ENCODE results near the gene SLC35F4.
"Not testable (repeated sequence)": the region's sequence is repeated elsewhere in the genome, so short reads cannot be mapped to it uniquely, and the experiment has no call there.

SLC35F4 gene

DNA sequence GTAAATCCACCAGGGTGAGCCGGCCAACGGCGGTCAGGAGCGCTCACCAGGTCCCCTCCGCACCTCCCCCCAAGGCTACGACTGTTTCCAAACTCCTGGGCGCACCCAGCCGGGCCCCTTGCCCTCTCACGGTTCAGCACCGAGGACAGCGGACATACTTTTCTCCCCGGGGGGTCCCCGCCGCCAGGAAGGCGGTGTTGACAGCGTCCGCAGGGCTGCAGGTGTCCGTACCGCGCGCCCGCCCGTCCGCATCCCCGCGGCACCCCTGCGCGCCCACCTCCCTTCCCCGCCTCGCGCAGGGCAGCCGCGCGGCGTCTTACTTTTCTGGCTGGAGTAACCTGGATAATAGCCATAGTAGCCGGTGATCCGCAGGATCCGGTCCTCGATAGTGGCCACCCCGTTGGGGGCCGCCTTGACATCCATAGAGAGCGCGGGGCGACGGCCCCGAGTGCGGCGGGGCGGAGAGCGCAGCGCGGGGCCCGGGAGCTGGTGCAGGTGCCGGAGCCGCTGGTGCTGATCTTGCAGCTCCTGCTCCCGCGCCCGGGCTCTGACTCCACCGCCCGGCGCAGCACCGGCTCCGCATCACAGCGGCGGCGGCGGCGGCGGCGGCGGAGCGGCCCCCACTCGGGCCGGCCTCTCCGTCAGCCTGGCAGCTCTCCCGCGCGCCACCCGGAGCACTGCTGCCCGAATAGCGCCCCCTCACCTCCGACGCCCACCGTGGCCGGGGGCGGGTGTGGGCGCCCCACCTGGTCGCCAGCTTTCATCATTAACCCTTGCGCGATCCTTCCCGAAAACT lies at the start of gene SLC35F4:
Gene SLC35F4 (minus strand): TSS at position 690 of the 796 bp plus-strand sequence.
- DNase-seq, result no peak

DNA sequence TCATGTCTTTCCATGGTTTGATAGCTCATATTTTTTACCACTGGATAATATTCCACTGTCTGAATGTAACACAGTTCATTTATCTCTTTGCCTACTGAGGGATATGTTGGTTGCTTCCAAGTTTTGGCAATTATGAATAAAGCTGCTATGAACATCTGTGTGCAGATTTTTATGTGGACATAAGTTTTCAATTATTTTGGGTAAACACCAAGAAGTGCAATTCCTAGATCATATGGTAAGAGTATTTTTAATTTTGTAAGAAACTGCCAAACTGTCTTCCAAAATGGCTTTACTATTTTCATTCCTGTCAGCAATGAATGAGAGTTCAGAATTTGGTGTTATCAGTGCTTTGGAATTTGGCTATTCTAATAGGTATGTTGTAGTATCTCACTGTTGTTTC lies 43.7 kb upstream of the SLC35F4 start:
- no peak for DNase-seq

DNA sequence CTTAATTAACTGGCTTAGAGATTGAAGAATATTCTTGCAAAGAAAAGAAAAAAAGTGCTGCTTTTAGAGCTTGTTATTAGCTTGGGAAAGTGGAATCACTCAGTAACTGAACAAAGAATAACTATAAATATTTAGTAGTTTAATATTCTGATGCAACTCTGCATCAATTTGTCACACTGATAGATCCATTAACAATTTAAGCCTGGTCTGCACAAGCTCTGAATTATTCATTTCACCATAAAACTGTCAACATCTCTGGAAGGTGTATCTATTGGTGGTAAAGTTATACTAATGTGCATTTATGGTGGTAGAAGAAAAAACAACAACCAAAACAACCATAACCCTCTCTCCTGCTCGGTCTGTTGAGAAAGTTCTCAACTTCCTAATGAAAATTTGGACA lies 38.1 kb upstream of the SLC35F4 start:
- no peak for DNase-seq

DNA sequence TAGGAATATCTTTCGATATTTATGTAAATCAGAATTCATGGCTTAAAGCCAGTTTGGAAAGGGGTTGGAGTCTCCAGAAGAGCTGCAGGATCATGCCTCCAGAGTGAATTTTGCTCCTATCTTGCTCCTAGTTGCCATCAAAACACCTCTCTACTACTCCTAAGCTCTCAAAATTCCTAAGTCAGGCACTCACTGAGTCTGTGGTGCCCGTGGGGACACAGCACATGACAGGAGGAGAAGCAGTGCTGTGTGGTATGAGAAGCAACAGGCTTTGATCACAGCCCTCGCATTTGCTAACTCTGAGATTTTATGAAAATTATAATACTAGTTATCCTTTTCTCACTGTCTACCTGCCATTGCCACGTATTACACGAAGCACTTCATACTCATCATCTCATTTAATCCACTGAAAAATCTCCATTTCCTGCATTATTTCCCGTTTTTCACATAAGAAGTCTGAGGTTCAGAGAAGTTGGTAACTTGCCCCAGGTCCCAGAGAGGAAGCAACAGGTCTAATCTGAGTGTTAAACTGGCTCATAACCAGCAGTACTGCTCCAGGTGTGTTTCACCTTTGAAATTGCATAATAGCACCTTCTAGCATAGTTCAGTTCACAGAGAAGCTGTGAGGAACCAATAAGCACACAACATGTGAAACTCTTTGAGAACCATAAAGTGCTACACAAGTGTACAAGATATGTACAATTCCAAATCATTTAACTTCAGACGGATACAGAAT lies 33.1 kb upstream of the SLC35F4 start:
- no peak for DNase-seq

DNA sequence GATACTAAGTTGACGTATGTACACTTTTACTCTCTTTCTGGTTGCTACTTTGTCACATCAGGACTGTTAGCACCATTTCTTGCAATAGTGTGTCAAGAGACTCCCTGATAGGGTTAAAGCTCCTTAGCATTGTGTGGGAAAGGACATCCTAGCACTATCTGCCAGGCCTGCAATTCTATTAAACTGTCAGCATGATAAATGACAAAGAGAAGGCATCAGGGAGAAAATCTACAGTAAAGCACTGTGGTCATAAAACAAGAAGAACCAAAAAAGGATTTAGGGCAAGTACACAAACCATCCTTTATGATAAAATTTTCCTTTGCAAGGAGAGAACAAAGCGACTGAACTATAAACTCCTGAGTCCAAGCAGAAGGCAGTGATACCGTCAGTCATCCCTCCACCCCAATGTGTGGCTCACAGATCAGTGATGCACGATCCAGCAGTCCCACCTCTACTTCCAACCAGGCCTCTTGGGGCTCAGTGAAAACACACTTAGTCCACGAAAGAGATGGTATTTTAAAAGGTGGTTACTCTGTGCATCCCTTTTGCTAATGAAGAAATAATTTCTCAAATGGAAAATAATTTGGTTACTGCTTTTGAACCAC lies 31.4 kb upstream of the SLC35F4 start:
- DNase-seq, result no peak

DNA sequence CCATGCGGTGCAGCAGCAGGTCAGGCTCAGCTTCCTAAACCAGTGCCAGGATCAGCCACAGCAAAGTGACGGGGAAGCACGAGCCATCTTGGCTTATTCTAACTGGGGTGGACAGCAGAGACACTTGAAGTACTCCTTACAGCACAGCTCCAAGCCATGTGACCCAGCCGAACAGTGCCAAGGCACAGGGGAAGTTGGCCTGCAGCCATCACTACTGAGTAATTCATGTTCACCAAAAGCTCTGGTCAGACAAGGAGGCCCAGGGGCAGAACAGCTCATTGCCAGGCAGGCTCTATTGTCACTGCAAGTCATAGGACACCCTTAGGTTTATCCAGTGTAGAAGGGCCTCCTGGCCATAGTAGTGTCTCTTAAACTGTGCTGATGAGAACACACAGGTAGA lies 23.4 kb upstream of the SLC35F4 start:
- DNase-seq, result no peak

DNA sequence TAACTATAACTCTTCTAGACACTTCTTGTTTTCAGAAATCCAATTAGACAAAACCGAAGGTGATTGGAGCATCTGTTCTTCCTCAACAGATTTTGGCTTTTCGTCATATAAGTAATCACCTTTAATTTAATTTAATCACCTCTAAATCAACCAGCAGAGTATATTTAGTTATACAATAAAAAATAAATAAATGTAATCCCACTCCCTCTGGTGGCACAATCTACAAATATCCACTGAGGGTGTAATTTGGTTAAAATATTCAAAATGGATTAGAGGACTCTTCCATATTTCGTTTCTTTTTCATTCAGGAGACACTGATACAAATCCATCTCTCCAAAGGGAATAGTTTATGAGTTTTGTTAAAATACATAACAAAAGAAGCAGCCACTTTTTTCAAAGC lies 18.3 kb upstream of the SLC35F4 start:
- no peak for DNase-seq

DNA sequence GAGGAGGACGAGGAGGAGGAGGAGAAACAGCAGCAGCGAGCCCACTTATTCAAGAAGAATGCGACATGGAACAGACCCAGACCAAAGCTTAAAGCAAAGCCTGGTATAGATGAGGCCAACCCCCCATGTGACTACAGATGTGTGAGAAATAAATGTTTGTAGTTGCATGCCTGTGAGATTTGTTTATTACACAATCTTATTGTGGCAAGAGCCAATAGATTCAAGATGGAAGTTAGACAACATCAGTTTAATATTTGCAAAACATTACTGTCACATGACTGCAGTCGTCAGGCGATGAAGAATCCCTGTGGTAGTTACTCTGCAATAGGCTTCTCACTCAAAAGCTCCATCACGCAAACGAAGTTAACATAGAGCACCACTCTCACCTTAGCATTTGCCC lies 17.2 kb upstream of the SLC35F4 start:
- DNase-seq, result no peak

DNA sequence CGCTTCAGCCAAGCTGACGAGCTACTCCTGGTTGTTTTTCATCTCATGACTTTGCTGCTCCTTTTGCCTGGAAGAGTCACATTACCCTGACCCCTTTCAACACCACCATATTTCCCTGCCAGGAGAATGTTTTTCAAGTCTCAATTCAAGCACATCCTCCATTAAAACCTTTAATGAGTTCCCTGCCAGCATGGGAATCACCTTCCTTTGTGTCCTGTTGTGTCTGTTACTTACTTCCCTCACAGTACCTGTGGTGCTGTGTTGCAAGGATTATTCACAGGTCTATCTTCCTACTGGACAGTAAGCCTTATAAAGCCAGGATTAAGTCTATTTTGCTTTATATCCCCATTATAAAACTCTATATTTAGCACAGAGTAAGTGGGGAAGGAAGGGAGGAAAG lies 13.6 kb upstream of the SLC35F4 start:
- DNase-seq, result no peak

DNA sequence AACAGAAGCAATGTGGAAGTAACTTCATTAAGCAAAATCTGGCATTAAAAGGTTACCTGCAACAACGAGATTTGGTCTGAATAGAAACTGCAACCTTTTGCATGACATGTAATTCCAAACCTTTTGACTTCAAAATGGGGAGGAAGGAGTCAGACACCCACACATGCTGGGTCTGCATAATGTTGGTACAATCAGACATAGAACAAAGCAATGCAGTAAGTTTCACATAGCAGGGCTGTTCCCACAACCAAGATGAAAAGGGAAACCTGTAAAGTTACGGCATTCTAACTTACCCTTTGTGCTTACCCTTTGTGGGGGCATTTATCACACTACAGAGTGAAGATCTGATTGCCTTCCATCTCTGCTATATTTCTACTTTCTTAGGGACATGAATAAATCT lies 10.1 kb upstream of the SLC35F4 start:
- DNase-seq, result no peak

DNA sequence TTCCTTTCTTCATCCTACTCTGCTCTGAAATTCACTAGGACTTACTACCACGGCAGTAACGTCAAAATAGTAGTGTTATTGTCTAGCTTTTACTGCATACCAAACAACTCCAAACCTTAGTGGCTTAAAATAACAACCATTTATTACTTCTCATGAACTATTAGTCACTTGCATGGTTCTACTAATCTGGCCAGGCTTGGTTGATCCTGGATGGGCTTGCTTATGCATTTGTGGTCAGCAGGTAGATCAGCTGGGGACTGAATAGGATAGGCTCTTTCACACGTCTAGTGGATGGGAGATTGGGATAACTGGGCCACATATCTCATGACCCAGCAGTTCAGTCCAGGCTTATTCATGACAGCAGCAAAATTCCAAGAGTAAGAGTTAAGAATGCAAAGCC lies 9.4 kb upstream of the SLC35F4 start:
- no peak for DNase-seq

DNA sequence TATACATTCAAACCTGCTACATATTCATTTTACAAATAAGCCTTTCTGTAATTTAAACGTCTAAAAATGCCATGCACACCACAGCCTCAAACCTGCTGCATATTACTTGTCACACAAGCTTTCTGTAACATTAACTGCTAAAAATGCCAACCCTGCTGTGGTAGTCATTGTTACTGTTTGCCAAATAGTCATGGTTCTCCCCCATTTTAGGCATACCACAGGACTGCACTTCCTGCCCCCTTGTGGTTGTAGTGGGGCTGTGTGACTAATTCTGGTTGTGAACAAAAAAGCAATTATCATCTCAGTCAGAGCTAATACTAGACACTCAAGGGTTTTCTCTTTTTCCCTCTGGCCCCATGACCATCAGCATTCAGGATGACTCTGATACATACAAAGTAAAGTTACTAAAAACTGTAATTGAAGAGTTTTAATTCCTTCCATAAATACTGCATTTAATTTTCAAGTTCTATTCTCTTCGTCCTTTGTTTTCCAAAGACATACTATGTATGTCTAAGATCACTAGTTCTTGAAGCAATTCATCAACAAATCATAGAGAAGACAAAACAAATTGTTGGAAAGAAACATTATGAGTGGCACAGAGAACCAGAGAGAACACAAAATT lies 5.7 kb upstream of the SLC35F4 start:
- no peak for DNase-seq

DNA sequence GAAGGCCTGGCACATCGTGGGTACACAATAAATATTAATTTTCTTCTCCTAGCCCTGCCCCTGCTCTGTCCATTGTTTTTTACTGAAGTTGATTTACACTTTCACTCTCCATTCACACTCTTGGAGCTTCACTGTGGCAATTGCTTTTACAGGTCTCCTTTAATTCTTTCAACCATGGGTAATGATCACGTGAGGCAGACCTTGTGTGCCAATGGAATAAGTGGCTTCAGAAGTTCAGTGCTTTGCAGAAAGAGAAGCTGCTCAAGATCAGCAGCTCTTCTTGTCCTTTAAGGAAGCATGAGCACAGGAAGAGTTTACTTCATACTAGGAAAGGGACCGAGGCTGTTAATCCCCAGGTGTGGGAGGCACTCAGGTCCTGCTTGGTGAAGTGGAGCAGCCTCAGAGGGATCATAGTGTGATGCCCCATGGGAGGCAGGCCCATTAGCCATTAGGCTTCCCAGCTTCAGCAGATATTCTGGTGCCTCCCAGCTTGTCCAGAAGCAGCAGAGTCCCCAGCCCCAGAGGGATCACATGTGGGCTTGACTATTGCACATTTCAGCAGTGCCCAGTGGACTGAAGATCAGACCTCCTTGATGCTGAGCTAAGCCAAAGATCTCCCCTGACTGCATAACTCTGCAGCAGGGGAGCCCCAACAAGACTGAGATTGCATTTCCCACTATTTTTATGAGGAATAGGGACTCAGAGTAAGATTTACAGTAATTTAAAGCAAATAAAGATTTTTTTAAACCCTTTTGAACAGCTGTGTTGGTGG lies 5.0 kb upstream of the SLC35F4 start:
- DNase-seq, result no peak

DNA sequence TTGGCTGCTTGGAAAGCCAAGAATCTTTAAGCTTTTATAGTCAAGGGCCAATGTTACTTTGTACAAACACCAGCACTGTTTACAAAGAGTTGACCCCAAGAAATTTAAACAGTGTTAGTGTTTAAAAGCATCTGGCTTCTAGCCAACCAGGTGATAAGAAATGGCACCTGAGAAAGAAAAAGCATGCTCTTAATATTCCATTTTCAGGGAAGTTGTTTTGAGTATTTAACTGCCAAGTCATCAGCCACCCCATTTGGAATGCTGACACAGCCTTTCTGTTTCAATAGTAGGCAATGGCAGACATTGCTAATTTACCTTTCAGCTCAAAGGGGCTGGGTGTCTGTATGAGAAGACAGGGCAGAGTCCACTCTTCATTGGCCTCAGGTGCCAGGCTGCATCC lies 3.7 kb upstream of the SLC35F4 start:
- no peak for DNase-seq

DNA sequence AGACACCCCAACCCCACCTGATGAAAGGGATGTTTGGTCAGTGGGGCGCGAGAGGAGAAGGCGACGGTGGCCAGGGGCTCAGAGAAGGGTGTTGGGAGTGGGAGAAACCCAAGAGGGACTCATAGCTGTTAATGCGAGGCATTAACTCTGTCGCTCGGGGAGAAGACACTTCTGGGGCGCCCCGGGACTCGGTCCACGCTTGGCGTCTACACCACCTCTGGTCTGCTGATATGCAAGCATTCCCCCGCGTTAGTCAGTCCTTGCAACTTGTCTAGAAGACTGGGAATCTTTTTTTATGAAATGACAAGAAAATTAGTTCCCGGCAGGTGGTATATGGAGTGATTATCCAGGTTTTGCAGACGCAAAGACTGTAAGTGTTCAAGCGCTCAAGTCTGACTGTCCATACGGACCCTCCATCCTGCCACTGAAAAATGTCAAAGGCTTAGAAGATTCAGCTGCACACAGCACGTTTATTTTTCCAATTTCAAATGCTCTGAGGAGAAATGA lies 360 bp upstream of the SLC35F4 start:
- no peak for DNase-seq

DNA sequence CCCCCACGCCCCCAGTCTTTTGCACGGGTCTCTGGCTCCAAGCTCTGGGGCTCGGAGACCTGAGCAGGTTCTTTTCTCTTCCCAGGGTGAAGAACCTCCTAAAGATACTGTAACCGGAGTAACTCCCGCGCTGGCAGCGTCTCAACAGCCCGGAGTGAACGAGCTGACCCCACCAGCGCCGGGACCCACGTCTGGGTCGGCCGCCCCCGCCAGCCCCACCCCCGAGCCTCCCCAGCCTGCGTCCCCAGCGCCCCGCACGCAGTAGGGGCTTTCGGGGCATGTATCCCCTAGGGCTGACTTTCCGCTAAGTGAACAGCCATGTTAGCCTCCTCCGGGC lies 858 bp downstream of the SLC35F4 start:
- no peak for DNase-seq

DNA sequence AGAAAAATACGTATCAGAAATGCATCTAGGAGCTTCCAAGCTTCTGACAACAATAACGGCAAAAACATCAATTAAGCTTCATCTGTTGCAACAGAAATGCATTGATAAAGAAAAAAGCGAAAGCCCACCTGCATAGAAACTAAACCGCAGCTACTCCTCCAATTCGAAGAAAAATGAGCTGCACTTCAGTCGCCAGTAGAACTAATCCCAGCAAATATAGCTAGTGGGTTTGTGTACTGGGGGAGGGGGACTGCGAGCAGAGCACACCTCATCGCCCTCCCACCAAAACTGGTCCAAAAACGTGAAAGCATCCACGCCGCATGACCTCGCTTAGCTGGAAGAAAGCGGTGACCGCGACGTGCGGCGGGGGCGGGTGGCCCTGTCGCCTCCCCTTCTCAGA lies 1.2 kb downstream of the SLC35F4 start:
- no peak for DNase-seq

DNA sequence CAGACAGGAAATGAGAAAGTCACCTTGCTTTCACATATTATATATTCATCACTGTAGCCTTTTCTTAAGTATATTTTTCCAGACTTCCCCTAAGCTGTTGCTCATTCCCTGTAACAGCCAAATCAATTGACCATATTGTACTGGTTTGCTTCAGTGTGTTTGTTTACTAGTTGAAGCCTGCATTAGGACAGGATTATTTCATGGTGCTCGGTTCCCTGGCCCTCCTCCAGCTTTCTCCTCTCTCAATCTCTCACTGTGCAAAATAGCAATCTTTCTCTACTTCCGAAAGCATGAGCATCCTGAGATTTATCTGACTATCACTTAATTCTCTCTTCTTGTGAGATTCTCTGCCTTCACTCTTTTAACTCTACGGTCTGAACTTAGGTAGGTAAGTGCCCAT lies 2.4 kb downstream of the SLC35F4 start:
- DNase-seq, result no peak

DNA sequence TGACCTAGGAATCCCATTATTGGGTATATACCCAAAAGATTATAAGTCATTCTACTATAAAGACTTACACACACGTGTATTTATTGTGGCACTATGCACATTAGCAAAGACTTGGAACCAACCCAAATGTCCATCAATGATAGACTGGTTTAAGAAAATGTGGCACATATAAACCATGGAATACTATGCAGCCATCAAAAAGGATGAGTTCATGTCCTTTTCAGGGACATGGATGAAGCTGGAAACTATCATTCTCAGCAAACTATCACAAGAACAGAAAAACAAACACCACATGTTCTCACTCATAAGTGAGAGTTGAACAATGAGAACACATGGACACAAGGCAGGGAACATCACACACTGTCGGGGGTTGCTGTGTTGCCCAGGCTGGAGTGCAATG lies 10.2 kb downstream of the SLC35F4 start:
- DNase-seq, result not testable (repeated sequence)

DNA sequence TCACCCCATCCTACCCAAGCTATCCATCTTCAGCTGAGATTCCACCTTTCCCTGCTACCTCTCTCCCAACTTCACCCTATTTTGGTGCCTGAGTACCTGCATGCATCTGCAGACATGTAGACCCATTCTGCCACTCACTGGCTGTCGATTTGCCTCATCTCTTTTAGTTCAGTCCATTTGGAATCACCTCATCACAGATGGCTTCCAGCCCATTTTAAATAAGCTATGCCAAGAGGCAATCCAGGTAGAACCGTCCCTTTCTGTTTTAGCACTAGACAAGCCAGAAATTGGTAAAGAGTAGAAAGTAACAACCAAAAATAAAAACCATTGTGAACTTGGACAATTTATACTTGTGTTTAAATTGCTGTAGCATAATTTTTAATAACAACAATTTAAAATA lies 11.3 kb downstream of the SLC35F4 start:
- DNase-seq, result no peak

DNA sequence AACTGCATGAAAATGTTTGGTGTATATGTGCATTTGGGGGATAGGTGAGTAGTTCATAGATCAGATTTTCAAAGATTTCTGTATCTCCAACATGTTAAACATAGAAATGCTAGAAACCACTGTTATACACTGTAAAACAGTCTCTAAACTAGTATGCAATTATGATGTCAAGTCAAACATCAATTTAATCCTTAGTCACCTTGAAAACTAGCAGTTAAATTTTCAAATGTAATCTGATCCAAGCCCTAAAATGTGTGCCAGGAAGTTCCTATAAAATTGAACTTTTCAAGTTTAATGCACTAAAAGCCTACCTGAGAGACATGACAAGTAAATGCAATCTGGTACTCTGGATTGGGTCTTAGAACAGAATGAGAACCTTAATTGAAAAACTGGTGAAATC lies 14.5 kb downstream of the SLC35F4 start:
- DNase-seq, result no peak

DNA sequence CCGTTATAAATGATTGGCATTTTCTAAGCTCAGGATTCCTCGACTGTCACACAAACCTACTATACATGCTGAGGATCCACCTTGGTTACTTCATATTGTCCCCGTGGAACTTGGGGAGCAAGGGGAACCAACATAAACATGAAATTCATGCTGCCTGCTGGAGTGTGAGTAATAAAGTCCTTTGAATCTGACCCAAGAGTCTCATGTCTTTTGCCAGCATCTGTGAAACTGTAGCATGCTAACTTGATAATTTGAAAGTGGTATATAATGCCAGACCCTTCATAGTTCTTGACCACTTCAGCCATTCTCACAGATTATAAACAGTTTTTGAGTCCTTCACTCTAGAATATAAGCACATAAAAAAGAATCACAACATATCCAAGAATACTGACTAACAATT lies 17.1 kb downstream of the SLC35F4 start:
- no peak for DNase-seq

DNA sequence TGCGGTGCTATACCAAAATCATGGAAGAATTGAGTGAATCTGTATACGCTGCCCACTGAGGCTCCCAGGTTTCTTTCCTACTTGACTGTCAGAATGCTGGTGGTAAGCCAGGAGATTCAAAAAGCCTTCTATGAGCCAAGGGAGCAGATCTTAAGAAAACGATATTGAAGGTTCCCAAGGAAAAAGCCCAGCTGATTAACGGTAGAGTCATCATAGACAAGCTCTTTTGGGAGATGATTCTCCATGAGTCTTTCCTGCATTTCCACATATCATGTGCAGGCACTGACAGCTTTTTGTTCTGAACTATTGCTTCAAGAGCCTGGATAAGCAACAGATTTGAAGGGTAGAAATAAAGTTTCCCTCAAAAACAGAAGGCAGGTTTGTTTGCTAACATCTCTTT lies 17.5 kb downstream of the SLC35F4 start:
- no peak for DNase-seq

Measured in stimulated activated CD4-positive, alpha-beta T cell treated with anti-CD3 and anti-CD28 coated beads, Interleukin-2, amount 100 ng/mL, for 48 hours (primary cell).